NCI-H446 (cell line): ENCODE results near the gene DIS3L2.
A peak's percentile ranks its signal among the peaks of the same experiment; 100 is the strongest.

Source experiments
- DNase-seq, 2 experiments: peaks; one replicate each; lab custom pipeline; 2025; lab: John Stamatoyannopoulos, UW

Gene DIS3L2

GRCh38 chr2:232228332-232228731 is 266.8 kb downstream of the DIS3L2 start:
- DNase-seq: no peak

- no peak for DNase-seq
Measured at GRCh38 chr2:232228971-232229894, 267.7 kb downstream of the DIS3L2 start.

DNA sequence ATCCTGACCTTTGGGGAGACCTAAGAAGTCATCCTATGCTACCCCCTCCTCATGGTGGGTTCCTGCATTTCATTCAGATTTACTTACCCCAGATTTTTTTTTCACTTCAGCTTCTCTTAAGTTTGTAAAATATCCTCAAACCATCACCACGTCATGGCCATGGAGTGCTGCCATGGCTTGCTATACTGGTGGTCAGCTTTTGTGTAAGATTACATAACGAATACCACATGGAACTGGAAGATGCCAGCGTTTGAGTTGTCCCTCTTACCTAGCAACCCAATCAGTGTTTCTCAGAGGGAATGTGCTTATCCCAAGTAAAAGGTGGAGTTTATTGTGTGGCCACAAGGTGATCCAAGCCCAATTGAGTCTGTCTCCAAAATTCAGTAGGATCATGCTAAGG is 268.4 kb downstream of the DIS3L2 start:
- no peak for DNase-seq

DNA sequence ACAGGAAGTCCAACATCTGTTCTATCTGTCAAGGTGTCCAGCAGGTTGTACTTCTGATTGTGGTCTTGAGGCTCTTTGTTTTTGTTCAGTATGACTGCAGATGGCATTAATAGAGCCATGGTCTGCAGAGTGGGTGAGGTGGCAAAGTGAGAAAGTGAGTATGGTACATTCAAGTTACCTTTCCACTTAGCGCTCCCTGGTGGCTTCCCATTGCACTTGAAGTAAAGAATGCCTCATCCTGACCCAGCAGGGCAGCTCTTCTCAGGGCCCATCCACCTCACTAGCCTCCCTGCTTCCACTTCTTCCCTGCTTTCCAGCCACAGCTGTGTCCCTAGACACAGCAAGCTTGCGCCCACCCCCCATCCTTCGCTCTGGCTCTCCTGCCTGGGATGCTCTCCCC is 269.0 kb downstream of the DIS3L2 start:
- no peak for DNase-seq

- no peak for DNase-seq
Measured at GRCh38 chr2:232231554-232231953, 270.0 kb downstream of the DIS3L2 start.

DNA sequence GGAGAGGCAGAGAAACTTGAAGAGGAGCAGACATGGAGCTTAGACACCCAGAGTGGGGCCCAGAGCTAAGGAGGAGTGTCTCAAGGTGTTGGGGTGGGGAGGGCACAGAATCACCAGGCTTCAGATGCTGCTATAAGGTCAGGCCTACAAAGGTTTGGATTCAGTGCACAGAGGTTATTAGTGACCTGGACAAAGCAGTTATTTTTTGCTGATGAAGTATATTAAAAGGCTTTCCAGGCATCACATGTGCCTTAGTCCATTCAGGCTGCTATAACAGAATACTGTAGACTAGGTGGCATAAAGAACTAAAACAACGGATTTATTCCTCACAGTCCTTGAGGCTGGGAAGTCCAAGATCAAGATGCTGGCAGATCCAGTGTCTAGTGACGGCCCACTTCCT is 271.4 kb downstream of the DIS3L2 start:
- no peak for DNase-seq

DNA sequence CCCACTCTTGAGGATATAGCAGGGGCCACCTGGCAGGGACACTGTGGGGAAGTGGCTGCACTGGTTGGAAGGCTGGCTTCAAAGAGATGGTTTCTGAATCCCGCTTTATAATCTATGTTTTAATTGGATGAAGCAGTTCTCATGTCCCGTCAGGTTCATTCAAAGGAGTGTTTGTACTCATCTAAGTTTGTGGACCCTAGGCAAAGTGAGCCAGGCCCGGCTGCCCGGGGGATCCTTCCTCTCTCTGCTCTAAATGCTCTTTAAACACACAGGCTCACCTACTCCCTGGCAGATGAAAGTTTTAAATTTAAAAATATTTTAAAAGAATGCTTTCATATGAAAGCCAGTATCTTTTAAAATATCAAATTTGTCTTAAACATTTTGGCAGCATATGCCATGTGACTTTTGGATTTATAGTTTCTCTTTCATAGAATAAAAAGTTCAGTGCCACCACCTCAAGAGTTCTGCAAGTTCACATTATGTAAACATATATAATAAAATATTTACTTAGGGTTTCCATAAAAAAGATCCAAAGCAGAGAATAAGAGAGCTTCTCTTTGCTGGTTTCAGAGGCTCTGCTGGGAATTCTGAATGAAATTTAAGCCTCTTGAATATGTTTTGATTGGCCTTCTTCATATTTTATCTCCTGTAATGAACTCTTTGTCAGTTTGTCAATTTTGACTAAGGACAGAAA is 273.6 kb downstream of the DIS3L2 start:
- DNase-seq: no peak

GRCh38 chr2:232235716-232236115 is 274.2 kb downstream of the DIS3L2 start:
- peak in 1 of 2 experiments; percentile 26 for DNase-seq

GRCh38 chr2:232236200-232236599 is 274.7 kb downstream of the DIS3L2 start:
- peak in 1 of 2 experiments; percentile 43 for DNase-seq

GRCh38 chr2:232237464-232237863 is 276.0 kb downstream of the DIS3L2 start:
- no peak for DNase-seq

DNA sequence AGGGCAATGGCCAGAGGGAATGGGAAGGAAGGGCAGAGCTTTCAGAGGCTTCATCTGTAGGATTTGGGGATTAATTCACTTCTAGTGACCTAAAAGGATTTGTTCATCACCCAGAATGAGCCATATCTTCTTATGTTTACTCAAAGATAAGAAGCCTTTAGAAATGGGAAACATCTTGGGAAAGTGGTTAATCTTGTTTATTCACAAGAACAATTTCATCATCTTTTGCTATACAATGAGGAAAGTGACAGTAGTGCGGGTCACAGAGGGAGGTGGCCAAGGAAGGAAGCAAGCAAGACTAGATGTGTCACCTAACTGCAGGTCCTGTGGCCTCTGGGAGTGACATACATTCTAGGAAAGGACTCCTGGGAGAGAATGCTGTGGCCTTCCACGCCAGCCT is 276.6 kb downstream of the DIS3L2 start:
- DNase-seq: no peak

DNA sequence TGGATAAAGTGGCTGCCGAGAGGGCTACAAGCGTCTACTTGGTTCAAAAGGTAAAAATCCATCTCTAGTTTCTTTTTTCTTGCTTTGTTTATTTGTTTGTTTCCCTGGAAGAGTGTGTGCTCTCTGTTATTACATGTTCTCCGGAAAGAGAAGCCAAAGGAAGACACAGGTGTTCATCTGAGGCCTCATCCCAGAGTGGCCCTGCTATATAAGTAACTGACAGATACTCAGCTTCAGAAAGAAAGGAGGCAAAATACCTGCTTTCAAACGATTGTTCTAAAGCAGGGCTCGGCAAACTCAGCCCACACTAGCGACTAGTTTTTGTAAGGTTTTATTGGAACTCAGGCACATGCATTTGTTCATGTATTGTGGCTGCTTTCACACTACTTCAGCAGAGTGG is 277.1 kb downstream of the DIS3L2 start:
- no peak for DNase-seq

- no peak for DNase-seq
Measured at GRCh38 chr2:232239951-232240681, 278.6 kb downstream of the DIS3L2 start.

DNA sequence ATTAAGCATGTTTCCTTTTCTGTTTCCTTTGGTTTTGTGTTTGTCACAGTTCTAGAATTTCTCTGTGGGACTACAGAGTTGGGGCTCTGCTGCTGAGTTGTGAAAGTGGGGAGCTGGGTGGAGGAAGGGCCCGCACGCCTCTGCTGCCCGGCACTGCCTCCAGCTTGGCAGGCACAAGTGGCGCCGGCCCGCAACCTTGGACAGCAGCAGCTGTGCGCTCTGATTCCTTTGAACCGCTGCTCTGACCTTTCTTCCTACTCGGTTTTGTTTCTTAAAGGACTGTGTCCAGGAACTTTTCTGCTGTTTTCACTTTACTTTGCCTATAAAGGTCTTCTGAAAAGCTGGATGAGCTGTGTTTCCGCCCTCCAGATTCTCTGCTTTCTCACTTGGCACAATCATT is 279.4 kb downstream of the DIS3L2 start:
- DNase-seq: no peak

DNA sequence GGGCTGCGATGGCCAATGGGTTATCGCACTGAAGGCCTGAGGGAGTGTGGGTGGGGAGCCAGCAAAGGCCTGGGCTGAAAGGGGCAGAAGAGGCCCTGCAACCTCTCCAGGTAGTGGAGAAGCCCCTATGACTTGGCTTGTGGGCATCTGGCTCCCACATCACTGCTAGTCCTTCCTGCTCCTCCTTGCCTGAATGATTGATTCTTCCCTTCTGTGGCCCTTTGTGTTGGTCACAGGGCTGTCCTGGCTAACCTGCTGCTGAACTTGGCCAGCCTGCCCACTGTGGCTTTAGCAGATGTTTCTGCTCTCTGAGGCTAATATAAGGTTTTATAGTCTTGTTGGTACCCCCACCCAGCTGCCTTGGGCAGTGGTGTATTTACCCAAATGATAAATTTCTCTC is 280.8 kb downstream of the DIS3L2 start:
- DNase-seq: no peak

DNA sequence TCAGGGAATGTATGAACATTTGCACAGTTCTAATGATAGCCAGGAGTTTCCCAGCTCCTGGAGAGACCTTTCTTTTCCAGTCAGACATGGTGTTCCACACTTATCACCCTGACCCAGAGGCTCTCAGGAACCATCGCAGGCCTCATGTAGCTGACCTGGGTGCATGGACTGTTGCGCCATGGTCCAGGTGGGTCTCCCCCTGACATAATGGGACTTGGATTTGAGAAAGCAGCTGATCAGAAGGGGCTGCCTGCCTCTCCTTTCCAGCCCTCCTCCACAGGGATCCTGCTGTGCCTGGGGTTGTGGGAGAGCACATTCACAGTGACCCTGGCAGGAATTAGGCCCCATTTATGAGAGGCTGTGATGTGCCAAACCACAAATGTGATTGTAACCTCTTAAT is 283.6 kb downstream of the DIS3L2 start:
- DNase-seq: no peak

GRCh38 chr2:232246245-232246644 is 284.7 kb downstream of the DIS3L2 start:
- no peak for DNase-seq

DNA sequence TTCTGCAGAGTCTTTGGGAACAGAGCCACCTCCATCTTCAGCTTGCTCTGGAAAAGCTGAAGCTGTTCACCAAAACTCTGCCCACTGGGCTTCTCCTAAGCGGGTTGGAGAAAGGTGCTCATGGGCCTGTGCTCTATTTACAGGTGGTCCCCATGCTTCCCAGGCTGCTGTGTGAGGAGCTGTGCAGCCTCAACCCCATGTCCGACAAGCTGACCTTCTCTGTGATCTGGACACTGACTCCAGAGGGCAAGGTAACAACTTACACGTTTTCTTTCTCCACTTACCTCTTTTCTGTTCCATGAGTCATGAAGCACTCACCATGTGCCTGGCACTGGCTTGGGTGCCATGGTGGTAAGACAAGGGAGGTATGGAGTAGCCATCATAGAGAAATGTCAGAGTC is 287.6 kb downstream of the DIS3L2 start:
- DNase-seq: no peak

DNA sequence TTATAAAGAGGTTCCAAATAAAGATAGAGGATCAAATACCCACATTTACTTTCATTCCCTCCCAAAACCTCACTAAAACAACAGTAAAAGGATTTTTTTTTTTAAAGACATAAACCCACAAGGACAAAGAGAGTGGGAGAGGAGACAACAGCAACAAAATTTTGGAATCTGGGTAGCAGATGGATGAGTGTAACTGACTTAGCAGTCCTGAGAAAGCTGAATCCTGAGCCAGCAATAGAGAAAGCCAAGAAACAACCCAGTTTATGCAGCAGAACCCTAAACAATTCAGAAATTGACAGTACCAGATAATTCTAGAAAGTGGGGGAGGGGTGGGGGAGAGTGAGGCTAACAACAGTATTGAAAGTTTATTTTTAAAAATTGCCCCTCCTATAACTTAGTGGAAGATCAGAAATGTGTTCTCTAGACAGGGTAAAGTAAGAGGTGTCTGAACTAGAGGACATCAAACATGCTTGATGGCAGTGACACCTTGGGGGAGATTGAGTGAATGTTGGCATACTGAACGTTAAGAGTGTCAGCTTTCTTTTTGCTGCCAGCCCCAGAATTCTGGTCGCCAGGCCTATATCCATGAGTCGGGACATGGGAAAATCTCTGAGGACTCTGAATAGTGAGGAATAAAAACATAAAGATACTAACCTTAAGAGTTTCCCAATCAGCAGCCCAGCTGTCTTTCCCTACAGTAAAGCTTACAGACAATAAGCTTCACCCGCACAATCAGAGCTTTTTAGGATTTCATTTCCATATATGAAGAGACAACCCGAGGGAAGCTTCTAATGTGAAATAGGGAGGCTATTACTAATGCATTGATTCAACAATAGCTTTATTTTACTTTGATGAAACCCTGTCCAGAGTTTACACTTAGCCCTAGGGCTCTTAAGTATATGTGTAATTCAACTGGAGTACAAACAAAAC is 289.0 kb downstream of the DIS3L2 start:
- DNase-seq: no peak

DNA sequence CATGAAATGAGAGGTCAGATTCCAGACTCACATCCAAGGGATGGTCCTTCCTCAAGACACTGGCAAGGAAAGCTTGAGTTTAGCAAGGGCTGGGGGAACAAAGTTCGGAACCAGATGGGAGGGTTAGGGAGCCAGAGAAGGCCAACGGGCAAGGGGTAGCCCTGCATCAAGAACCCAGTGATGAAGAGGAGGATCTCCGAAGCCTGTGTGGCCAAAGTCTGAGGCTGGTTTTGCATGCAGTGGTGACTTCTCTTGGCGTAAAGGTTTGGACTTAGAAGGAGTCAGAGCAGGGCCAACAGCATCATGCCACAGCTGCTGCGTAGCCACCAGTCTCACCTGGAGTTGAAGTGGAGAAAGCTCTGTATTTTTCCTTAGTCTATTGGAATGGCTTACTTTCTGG is 293.5 kb downstream of the DIS3L2 start:
- DNase-seq: no peak

GRCh38 chr2:232260075-232260474 is 298.6 kb downstream of the DIS3L2 start:
- no peak for DNase-seq

DNA sequence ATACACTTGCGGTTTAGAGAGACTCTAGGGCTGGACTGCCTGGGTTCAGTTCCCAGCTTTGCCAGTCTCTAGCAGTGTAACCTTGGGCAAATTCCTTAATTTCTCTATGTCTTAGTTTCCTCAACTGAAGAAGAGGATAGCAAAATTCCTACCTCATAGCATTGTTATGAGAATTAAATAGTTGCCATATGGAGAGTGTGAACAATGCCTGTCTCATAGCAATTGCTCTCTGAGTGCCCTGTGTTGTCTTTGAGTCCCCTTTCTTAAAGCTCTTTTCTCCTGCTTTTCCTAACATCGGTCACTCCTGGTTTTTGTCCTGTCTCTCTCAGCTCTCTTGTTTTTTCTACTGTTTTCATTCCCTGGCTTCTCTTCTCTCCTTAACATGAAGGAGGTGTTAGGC is 300.3 kb downstream of the DIS3L2 start:
- DNase-seq: no peak
